ENCODE results near the gene TPM1.

TPM1 gene

GRCh38 chr15:63034578-63034977 is 8.0 kb upstream of the TPM1 start:
- no peak for DNase-seq
- Histone ChIP-seq H3K36me3 (ENCODE audit: control insufficient read depth in 4 of 4, insufficient read depth in 4 of 4, low read length in 3 of 4) (no peaks in the 10 kb centered on the region), H3K9me3 (ENCODE audit: control extremely low read depth in 1 of 5, control insufficient read depth in 4 of 5, insufficient read depth in 2 of 5, low read depth in 1 of 5, low read length in 4 of 5) (peaks cover 0 to 3% (median 0%) of the 10 kb centered on the region in 5 experiments), H3K4me1 (ENCODE audit: control extremely low read depth in 1 of 4, control insufficient read depth in 4 of 4, insufficient read depth in 4 of 4, low read length in 3 of 4) (peaks cover 0 to 3% (median 3%) of the 10 kb centered on the region in 4 experiments), H3K27ac (ENCODE audit: insufficient read depth in 1 of 2, low read depth in 1 of 2, low read length in 2 of 2, poor library complexity in 1 of 2, severe bottlenecking in 2 of 2) (no peak overlapping the region), H3K27me3 (replicated peaks in 2 of 5; ENCODE audit: control insufficient read depth in 4 of 5, insufficient read depth in 5 of 5, low read length in 4 of 5) (peaks cover 0 to 12% (median 3%) of the 10 kb centered on the region in 5 experiments), H3K4me3 (ENCODE audit: control insufficient read depth in 1 of 7, extremely low read depth in 1 of 7, insufficient read depth in 4 of 7, low read depth in 2 of 7, low read length in 6 of 7) (no peak overlapping the region)
- POLR2A ChIA-PET, result no interaction called here
- 100% methylated on average over 1 of the region's 2 CpGs for WGBS (ENCODE audit: insufficient coverage)
- CTCF ChIA-PET, result no interaction called here

GRCh38 chr15:63035253-63035652 is 7.3 kb upstream of the TPM1 start:
- H3K36me3 ChIP-seq (ENCODE audit: control insufficient read depth in 4 of 4, insufficient read depth in 4 of 4, low read length in 3 of 4), result no peaks in the 10 kb centered on the region
- ChIA-PET CTCF (no interaction called here), POLR2A (no interaction called here)
- no peak overlapping the region for H3K27ac ChIP-seq (ENCODE audit: insufficient read depth in 1 of 2, low read depth in 1 of 2, low read length in 2 of 2, poor library complexity in 1 of 2, severe bottlenecking in 2 of 2)
- H3K4me3 ChIP-seq (ENCODE audit: control insufficient read depth in 1 of 7, extremely low read depth in 1 of 7, insufficient read depth in 4 of 7, low read depth in 2 of 7, low read length in 6 of 7), result no peak overlapping the region
- no peak for DNase-seq
- no peaks in the 10 kb centered on the region for H3K4me1 ChIP-seq (ENCODE audit: control extremely low read depth in 1 of 4, control insufficient read depth in 4 of 4, insufficient read depth in 4 of 4, low read length in 3 of 4)
- WGBS (ENCODE audit: insufficient coverage), result 93% methylated on average over 3 of the region's 4 CpGs
- peaks cover 0 to 14% (median 5%) of the 10 kb centered on the region in 5 experiments for H3K27me3 ChIP-seq (replicated peaks in 2 of 5; ENCODE audit: control insufficient read depth in 4 of 5, insufficient read depth in 5 of 5, low read length in 4 of 5)
- H3K9me3 ChIP-seq (ENCODE audit: control extremely low read depth in 1 of 5, control insufficient read depth in 4 of 5, insufficient read depth in 2 of 5, low read depth in 1 of 5, low read length in 4 of 5), result peaks cover 0 to 6% (median 2%) of the 10 kb centered on the region in 5 experiments

GRCh38 chr15:63035977-63036376 is 6.6 kb upstream of the TPM1 start:
- 100% methylated on average over 3 of the region's 4 CpGs for WGBS (ENCODE audit: insufficient coverage)
- CTCF ChIA-PET, result interaction anchor here (0.9 kb wide), 1 partner anchor 9 kb away, joined by 3 read pairs; no protein-coding TSS in a partner anchor

GRCh38 chr15:63037976-63038720 is 4.4 kb upstream of the TPM1 start:
- WGBS (ENCODE audit: insufficient coverage), result 87% methylated on average over 6 of the region's 10 CpGs
- DNase-seq, result no peak
- Histone ChIP-seq H3K27me3 (replicated peaks in 2 of 5; ENCODE audit: control insufficient read depth in 4 of 5, insufficient read depth in 5 of 5, low read length in 4 of 5) (peaks cover 0 to 36% (median 29%) of the 10 kb centered on the region in 5 experiments), H3K9me3 (ENCODE audit: control extremely low read depth in 1 of 5, control insufficient read depth in 4 of 5, insufficient read depth in 2 of 5, low read depth in 1 of 5, low read length in 4 of 5) (peaks cover 0 to 6% (median 2%) of the 10 kb centered on the region in 5 experiments), H3K4me3 (ENCODE audit: control insufficient read depth in 1 of 7, extremely low read depth in 1 of 7, insufficient read depth in 4 of 7, low read depth in 2 of 7, low read length in 6 of 7) (no peak overlapping the region), H3K36me3 (ENCODE audit: control insufficient read depth in 4 of 4, insufficient read depth in 4 of 4, low read length in 3 of 4) (no peaks in the 10 kb centered on the region), H3K27ac (ENCODE audit: insufficient read depth in 1 of 2, low read depth in 1 of 2, low read length in 2 of 2, poor library complexity in 1 of 2, severe bottlenecking in 2 of 2) (no peak overlapping the region), H3K4me1 (ENCODE audit: control extremely low read depth in 1 of 4, control insufficient read depth in 4 of 4, insufficient read depth in 4 of 4, low read length in 3 of 4) (peaks cover under 1 to 14% (median 12%) of the 10 kb centered on the region in 4 experiments)
- CTCF ChIA-PET, result interaction anchor here (1.8 to 13.2 kb wide), 2 partner anchors 9 to 53 kb away, joined by 9 to 213 read pairs; no protein-coding TSS in a partner anchor
- POLR2A ChIA-PET, result no interaction called here

More at GRCh38 chr15:63035977-63036376, 6.6 kb upstream of the TPM1 start:
- no peak for DNase-seq
- POLR2A ChIA-PET, result no interaction called here
- Histone ChIP-seq H3K27ac (ENCODE audit: insufficient read depth in 1 of 2, low read depth in 1 of 2, low read length in 2 of 2, poor library complexity in 1 of 2, severe bottlenecking in 2 of 2) (no peak overlapping the region), H3K27me3 (replicated peaks in 2 of 5; ENCODE audit: control insufficient read depth in 4 of 5, insufficient read depth in 5 of 5, low read length in 4 of 5) (peaks cover 0 to 20% (median 10%) of the 10 kb centered on the region in 5 experiments), H3K4me3 (ENCODE audit: control insufficient read depth in 1 of 7, extremely low read depth in 1 of 7, insufficient read depth in 4 of 7, low read depth in 2 of 7, low read length in 6 of 7) (no peak overlapping the region), H3K36me3 (ENCODE audit: control insufficient read depth in 4 of 4, insufficient read depth in 4 of 4, low read length in 3 of 4) (no peaks in the 10 kb centered on the region), H3K9me3 (ENCODE audit: control extremely low read depth in 1 of 5, control insufficient read depth in 4 of 5, insufficient read depth in 2 of 5, low read depth in 1 of 5, low read length in 4 of 5) (peaks cover 0 to 6% (median 2%) of the 10 kb centered on the region in 5 experiments), H3K4me1 (ENCODE audit: control extremely low read depth in 1 of 4, control insufficient read depth in 4 of 4, insufficient read depth in 4 of 4, low read length in 3 of 4) (no peaks in the 10 kb centered on the region)

GRCh38 chr15:63038926-63039673 is 3.4 kb upstream of the TPM1 start:
- Histone ChIP-seq H3K4me1 (ENCODE audit: control extremely low read depth in 1 of 4, control insufficient read depth in 4 of 4, insufficient read depth in 4 of 4, low read length in 3 of 4) (peaks cover 1 to 23% (median 21%) of the 10 kb centered on the region in 4 experiments), H3K27me3 (replicated peaks in 2 of 5; ENCODE audit: control insufficient read depth in 4 of 5, insufficient read depth in 5 of 5, low read length in 4 of 5) (peaks cover 0 to 44% (median 36%) of the 10 kb centered on the region in 5 experiments), H3K4me3 (ENCODE audit: control insufficient read depth in 1 of 7, extremely low read depth in 1 of 7, insufficient read depth in 4 of 7, low read depth in 2 of 7, low read length in 6 of 7) (no peak overlapping the region), H3K9me3 (ENCODE audit: control extremely low read depth in 1 of 5, control insufficient read depth in 4 of 5, insufficient read depth in 2 of 5, low read depth in 1 of 5, low read length in 4 of 5) (peaks cover 0 to 6% (median 2%) of the 10 kb centered on the region in 5 experiments), H3K36me3 (ENCODE audit: control insufficient read depth in 4 of 4, insufficient read depth in 4 of 4, low read length in 3 of 4) (no peaks in the 10 kb centered on the region), H3K27ac (ENCODE audit: insufficient read depth in 1 of 2, low read depth in 1 of 2, low read length in 2 of 2, poor library complexity in 1 of 2, severe bottlenecking in 2 of 2) (no peak overlapping the region)
- ChIA-PET CTCF (interaction anchor here (1.8 to 13.2 kb wide), 2 partner anchors 9 to 52 kb away, joined by 9 to 213 read pairs; no protein-coding TSS in a partner anchor), POLR2A (no interaction called here)
- DNase-seq, result no peak
- 88% methylated on average over 5 of the region's 5 CpGs for WGBS (ENCODE audit: insufficient coverage)

GRCh38 chr15:63039811-63040210 is 2.7 kb upstream of the TPM1 start:
- ChIA-PET CTCF (interaction anchor here (1.8 to 13.2 kb wide), 2 partner anchors 8 to 51 kb away, joined by 9 to 213 read pairs; no protein-coding TSS in a partner anchor), POLR2A (no interaction called here)
- Histone ChIP-seq H3K4me3 (ENCODE audit: control insufficient read depth in 1 of 7, extremely low read depth in 1 of 7, insufficient read depth in 4 of 7, low read depth in 2 of 7, low read length in 6 of 7) (no peak overlapping the region), H3K27ac (ENCODE audit: insufficient read depth in 1 of 2, low read depth in 1 of 2, low read length in 2 of 2, poor library complexity in 1 of 2, severe bottlenecking in 2 of 2) (no peak overlapping the region), H3K4me1 (ENCODE audit: control extremely low read depth in 1 of 4, control insufficient read depth in 4 of 4, insufficient read depth in 4 of 4, low read length in 3 of 4) (peaks cover 1 to 25% (median 23%) of the 10 kb centered on the region in 4 experiments), H3K9me3 (ENCODE audit: control extremely low read depth in 1 of 5, control insufficient read depth in 4 of 5, insufficient read depth in 2 of 5, low read depth in 1 of 5, low read length in 4 of 5) (peaks cover 0 to 6% (median 2%) of the 10 kb centered on the region in 5 experiments), H3K36me3 (ENCODE audit: control insufficient read depth in 4 of 4, insufficient read depth in 4 of 4, low read length in 3 of 4) (no peaks in the 10 kb centered on the region), H3K27me3 (replicated peaks in 2 of 5; ENCODE audit: control insufficient read depth in 4 of 5, insufficient read depth in 5 of 5, low read length in 4 of 5) (peaks cover 5 to 51% (median 37%) of the 10 kb centered on the region in 5 experiments)
- WGBS (ENCODE audit: insufficient coverage), result 100% methylated on average over 4 of the region's 4 CpGs
- DNase-seq, result no peak
